ENCODE measurements around the gene NSG2.

DNA sequence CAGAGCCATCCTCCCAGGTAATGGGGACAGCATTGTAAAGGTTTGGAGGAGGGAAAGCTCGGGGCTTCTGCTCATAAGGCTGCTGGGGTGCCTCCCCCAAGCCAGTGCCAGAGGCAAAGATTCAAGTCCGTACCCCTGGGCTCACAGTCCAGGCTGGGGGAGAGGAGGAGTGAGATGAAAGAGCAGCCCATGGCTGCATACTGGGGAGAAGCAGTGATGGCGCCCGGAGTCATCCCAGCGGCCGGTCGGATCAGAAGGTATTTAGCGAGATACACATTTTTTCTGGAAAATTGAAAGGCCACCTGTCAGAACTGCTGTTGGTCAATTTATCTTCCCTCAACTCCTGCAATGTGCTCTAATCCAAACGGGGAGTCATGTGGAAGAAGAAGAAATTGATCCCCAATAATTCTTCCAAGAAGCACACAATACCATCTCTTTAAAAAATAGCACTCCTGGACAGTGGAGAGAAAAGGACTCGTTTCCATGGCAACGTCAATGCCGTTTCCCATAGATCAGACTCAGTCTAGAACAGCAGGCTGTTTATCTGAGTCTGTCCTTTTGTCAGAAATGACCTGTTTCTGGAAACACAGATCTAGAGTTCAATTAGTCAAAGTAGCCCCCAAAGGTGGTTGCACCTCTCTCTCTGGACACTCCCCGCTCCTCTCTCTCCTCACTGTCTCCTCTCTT is 65.9 kb downstream of the NSG2 start:
- TF ChIP-seq CTCF (IDR thresholded peaks at IDR 0.05) (no peak), POLR2A (IDR thresholded peaks at IDR 0.05) (no peak)

Data from testis (tissue), 2 donors.